ENCODE results near the gene PTPRQ. TPM values are rescaled to one million over a fixed set of nuclear protein-coding genes. Genes with fewer than 3 reads are reported as not detected.

PTPRQ gene, protein sequence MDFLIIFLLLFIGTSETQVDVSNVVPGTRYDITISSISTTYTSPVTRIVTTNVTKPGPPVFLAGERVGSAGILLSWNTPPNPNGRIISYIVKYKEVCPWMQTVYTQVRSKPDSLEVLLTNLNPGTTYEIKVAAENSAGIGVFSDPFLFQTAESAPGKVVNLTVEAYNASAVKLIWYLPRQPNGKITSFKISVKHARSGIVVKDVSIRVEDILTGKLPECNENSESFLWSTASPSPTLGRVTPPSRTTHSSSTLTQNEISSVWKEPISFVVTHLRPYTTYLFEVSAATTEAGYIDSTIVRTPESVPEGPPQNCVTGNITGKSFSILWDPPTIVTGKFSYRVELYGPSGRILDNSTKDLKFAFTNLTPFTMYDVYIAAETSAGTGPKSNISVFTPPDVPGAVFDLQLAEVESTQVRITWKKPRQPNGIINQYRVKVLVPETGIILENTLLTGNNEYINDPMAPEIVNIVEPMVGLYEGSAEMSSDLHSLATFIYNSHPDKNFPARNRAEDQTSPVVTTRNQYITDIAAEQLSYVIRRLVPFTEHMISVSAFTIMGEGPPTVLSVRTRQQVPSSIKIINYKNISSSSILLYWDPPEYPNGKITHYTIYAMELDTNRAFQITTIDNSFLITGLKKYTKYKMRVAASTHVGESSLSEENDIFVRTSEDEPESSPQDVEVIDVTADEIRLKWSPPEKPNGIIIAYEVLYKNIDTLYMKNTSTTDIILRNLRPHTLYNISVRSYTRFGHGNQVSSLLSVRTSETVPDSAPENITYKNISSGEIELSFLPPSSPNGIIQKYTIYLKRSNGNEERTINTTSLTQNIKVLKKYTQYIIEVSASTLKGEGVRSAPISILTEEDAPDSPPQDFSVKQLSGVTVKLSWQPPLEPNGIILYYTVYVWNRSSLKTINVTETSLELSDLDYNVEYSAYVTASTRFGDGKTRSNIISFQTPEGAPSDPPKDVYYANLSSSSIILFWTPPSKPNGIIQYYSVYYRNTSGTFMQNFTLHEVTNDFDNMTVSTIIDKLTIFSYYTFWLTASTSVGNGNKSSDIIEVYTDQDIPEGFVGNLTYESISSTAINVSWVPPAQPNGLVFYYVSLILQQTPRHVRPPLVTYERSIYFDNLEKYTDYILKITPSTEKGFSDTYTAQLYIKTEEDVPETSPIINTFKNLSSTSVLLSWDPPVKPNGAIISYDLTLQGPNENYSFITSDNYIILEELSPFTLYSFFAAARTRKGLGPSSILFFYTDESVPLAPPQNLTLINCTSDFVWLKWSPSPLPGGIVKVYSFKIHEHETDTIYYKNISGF (N-terminal part only)
- 0.01 to 0.02 TPM in 2 of 5 replicates, not detected in the others for total RNA-seq (2022; extraction: Qiagen RNA extraction; ENCODE audit: low read depth)

DNA sequence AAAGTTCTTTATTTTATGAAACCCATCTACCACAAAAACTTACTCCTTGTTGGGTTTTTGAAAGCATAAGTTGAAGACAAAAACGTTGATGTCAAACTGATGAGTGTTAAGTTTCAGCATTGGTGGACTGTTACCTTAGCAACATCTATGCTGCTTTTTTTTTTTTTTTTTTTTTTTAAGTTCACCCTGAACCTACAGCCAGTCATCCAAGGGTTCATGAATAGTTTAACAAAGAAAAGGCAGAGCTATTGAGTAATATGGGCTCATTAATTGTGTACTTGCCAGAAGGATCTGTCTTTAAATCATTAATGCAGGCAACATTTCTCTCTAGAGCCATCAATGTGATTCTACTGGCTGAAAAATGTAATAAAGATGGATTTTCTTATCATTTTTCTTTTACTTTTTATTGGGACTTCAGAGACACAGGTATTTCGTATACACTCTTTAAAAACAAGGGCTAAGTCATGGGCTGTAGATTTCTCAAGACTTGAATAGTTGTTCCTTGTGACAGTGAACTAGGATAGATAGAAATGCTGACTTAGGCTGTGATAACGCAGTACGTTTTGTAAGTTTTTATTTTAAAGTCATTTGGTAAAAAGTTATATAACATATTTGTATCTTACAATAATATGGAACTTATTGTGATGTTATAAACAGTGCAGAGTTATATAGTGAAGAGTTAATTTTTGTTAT is at the start of gene PTPRQ:
PTPRQ (plus strand) TSS at position 262 of the 693 bp plus-strand sequence; CDS start at position 373, 111 bp downstream.

DNA sequence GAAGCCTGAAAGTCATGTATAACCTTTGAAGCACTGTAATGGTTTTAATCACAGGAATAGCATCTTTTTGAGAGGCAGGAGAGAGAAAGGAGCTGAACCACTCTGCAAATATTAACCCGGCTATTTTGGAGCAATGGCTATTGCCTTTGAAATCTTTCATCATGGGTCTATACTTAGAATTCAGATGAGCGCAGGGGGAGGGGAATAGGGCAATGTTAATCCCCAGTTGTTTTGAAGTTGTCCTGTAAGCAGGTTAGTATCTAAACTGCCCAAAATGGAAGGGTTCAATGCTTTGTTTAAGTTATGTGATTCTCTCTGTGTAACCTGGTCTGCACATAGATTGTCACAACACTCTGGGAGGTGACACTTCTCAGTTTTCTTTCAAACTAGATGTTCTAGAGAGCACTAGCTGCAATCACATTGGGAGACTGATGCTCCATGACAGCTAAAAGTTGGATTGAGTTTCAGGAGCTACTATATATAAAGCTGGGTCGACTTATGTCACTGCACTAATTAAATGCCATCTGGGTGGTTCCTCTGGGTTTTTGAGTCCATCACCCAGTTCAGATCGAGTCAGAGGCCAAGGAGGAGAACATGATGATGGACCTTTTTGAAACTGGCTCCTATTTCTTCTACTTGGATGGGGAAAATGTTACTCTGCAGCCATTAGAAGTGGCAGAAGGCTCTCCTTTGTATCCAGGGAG is 263.2 kb downstream of the PTPRQ start, which contains the start of gene MYF6:
MYF6 (plus strand) TSS at position 509 of the 704 bp plus-strand sequence; CDS start at position 595, 86 bp downstream.

DNA sequence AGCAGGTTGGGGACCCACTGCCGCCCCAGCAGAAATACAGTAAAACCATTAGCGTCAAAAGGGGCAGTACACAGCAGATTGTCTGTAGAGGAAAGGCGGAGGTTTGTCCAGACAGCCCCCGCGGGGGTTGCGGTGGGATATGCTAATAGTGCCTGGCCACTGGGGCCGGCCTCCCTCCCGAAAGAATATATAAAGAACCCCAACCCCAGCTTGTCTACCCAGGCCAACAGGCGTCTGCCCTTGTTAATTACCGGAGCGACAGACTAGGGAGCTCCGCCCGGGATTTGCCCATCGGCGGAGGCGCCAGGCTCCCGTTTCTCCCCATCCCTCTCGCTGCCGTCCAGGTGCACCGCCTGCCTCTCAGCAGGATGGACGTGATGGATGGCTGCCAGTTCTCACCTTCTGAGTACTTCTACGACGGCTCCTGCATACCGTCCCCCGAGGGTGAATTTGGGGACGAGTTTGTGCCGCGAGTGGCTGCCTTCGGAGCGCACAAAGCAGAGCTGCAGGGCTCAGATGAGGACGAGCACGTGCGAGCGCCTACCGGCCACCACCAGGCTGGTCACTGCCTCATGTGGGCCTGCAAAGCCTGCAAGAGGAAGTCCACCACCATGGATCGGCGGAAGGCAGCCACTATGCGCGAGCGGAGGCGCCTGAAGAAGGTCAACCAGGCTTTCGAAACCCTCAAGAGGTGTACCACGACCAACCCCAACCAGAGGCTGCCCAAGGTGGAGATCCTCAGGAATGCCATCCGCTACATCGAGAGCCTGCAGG is 272.8 kb downstream of the PTPRQ start, which contains the start of gene MYF5:
MYF5 (plus strand) TSS at position 217 of the 774 bp plus-strand sequence; CDS start at position 369, 152 bp downstream.

Measured in A549 treated with GW870086 at 1 μM for 4 hours (cell line).